ENCODE data around the gene ITFG2.

DNA sequence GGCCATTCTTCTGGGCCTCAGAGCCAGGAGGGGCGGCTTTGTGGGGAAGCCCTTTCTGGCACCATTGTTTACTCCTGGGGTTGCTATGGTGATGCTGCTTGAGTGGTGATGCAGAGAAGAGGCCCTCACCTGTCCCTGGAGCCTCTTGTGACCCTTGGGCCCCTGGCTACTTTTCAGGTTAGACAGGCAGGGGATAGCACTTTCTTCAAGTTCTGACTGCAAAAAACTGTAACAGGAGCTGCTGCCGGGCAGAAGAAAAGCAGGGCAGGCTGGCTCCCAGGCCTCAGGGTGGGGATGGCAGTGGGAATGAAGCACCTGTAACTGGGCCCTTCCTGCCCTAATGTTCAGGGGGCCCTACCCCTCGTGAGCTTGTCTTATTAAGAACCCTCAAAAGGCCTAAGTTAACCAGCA lies 44.6 kb downstream of the ITFG2 start, which contains the start of gene TEX52:
- TF ChIP-seq, protein P1, sequence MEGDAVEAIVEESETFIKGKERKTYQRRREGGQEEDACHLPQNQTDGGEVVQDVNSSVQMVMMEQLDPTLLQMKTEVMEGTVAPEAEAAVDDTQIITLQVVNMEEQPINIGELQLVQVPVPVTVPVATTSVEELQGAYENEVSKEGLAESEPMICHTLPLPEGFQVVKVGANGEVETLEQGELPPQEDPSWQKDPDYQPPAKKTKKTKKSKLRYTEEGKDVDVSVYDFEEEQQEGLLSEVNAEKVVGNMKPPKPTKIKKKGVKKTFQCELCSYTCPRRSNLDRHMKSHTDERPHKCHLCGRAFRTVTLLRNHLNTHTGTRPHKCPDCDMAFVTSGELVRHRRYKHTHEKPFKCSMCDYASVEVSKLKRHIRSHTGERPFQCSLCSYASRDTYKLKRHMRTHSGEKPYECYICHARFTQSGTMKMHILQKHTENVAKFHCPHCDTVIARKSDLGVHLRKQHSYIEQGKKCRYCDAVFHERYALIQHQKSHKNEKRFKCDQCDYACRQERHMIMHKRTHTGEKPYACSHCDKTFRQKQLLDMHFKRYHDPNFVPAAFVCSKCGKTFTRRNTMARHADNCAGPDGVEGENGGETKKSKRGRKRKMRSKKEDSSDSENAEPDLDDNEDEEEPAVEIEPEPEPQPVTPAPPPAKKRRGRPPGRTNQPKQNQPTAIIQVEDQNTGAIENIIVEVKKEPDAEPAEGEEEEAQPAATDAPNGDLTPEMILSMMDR (IDR thresholded peaks at IDR 0.05; ENCODE audit: poor library complexity), result no peak
- no peak for TF ChIP-seq EZH2 (IDR thresholded peaks at IDR 0.05; ENCODE audit: borderline replicate concordance)

Data from hepatocyte (in vitro differentiated cells).